Ishikawa (cell line): Measurements from ENCODE around the gene MAP1A.
A peak's percentile ranks its signal among the peaks of the same experiment; 100 is the strongest.

Experiments used
- CEBPB ChIP-seq: IDR thresholded peaks from 2 replicates; pipeline ENCODE4 v1.6.1; 2012
- CREB1 ChIP-seq: IDR thresholded peaks from 2 replicates; pipeline ENCODE4 v1.6.1; 2012; ENCODE audit warnings: low read depth
- EGR1 ChIP-seq: IDR thresholded peaks from 2 replicates; pipeline ENCODE4 v1.6.1; 2012
- EP300 ChIP-seq: IDR thresholded peaks from 2 replicates; pipeline ENCODE4 v1.6.1; 2012; ENCODE audit warnings: borderline replicate concordance
- FOXM1 ChIP-seq: IDR thresholded peaks from 2 replicates; pipeline ENCODE4 v1.6.1; 2012; ENCODE audit warnings: low read depth, borderline replicate concordance
- MAX ChIP-seq: IDR thresholded peaks from 2 replicates; pipeline ENCODE4 v1.6.1; 2012
- NFIC ChIP-seq: IDR thresholded peaks from 2 replicates; pipeline ENCODE4 v1.6.1; 2012
- RAD21 ChIP-seq: IDR thresholded peaks from 2 replicates; pipeline ENCODE4 v1.6.1; 2012; ENCODE audit warnings: low read depth
- REST ChIP-seq: IDR thresholded peaks from 2 replicates; pipeline ENCODE4 v1.6.1; 2012; ENCODE audit warnings: low read depth, mild to moderate bottlenecking
- TAF1 ChIP-seq: IDR thresholded peaks from 2 replicates; pipeline ENCODE4 v1.6.1; 2012; ENCODE audit warnings: low read depth, mild to moderate bottlenecking
- TCF12 ChIP-seq: IDR thresholded peaks from 2 replicates; pipeline ENCODE4 v1.6.1; 2012; ENCODE audit warnings: low read depth
- TEAD4 ChIP-seq: IDR thresholded peaks from 2 replicates; pipeline ENCODE4 v1.6.1; 2012
- USF1 ChIP-seq: IDR thresholded peaks from 2 replicates; pipeline ENCODE4 v1.6.1; 2012
- YY1 ChIP-seq: IDR thresholded peaks from 2 replicates; pipeline ENCODE4 v1.6.1; 2012; ENCODE audit warnings: low read depth
- ZBTB7A ChIP-seq: IDR thresholded peaks from 2 replicates; pipeline ENCODE4 v1.6.1; 2012; ENCODE audit warnings: low read depth

The MAP1A gene

GRCh38 chr15:43511012-43511885 lies 6.2 kb upstream of the MAP1A start:
- no peak for TF ChIP-seq REST
- no peak for TF ChIP-seq NFIC
- no peak for TF ChIP-seq TCF12
- peak; percentile 7; the same call in 1 of the 2 replicates for TF ChIP-seq RAD21
- TF ChIP-seq YY1: no peak
- TF ChIP-seq ZBTB7A: no peak
- TF ChIP-seq EGR1: no peak
- no peak for TF ChIP-seq TEAD4

GRCh38 chr15:43513550-43513949 lies 3.9 kb upstream of the MAP1A start:
- no peak for TF ChIP-seq MAX
- TF ChIP-seq FOXM1: no peak
- TF ChIP-seq REST: no peak
- TF ChIP-seq TAF1: no peak
- TF ChIP-seq TEAD4: no peak
- no peak for TF ChIP-seq RAD21
- no peak for TF ChIP-seq CREB1
- TF ChIP-seq TCF12: no peak
- TF ChIP-seq EP300: no peak
- no peak for TF ChIP-seq EGR1
- no peak for TF ChIP-seq USF1
- TF ChIP-seq YY1: no peak
- TF ChIP-seq ZBTB7A: no peak
- no peak for TF ChIP-seq CEBPB
- TF ChIP-seq NFIC: no peak

GRCh38 chr15:43514241-43515057 lies 3.0 kb upstream of the MAP1A start:
- TF ChIP-seq RAD21 (peak; percentile 60), EP300 (no peak)

GRCh38 chr15:43515741-43516140 lies 1.7 kb upstream of the MAP1A start:
- no peak for TF ChIP-seq YY1
- no peak for TF ChIP-seq FOXM1
- TF ChIP-seq CEBPB: no peak
- TF ChIP-seq REST: no peak
- no peak for TF ChIP-seq TAF1
- TF ChIP-seq CREB1: no peak

GRCh38 chr15:43516185-43516584 lies 1.2 kb upstream of the MAP1A start:
- no peak for TF ChIP-seq FOXM1
- no peak for TF ChIP-seq RAD21
- TF ChIP-seq NFIC: no peak
- TF ChIP-seq ZBTB7A: no peak
- no peak for TF ChIP-seq CREB1
- TF ChIP-seq TAF1: no peak
- no peak for TF ChIP-seq CEBPB
- TF ChIP-seq MAX: no peak
- TF ChIP-seq TEAD4: no peak
- TF ChIP-seq EGR1: no peak
- TF ChIP-seq TCF12: no peak
- TF ChIP-seq USF1: no peak
- no peak for TF ChIP-seq EP300
